Right renal pelvis (tissue), 4 donors: ENCODE measurements around the gene CDKN2AIP. TPM values are rescaled to one million over a fixed set of nuclear protein-coding genes. Genes with fewer than 3 reads are reported as not detected.
A peak's percentile ranks its signal among the peaks of the same experiment; 100 is the strongest.

Experiments
- DNase-seq, 4 donors: peaks; one replicate each; pipeline ENCODE4 v3.0.0-alpha.2; 2013; ENCODE audit warnings: low read depth in 4 of 4, low spot score in 3 of 4, missing footprints in 1 of 4
- polyA plus RNA-seq, 4 donors: library from polyadenylated mRNA; unstranded; fragments of 120-200 nt; gene quantifications; one replicate each; pipeline ENCODE4 v1.2.1, GENCODE V29; 2013; ENCODE audit not compliant: insufficient read length in 4 of 4

CDKN2AIP gene
- polyA plus RNA-seq: 10 to 100 TPM; 36.6 to 43.7 (median 39.3) TPM

DNA sequence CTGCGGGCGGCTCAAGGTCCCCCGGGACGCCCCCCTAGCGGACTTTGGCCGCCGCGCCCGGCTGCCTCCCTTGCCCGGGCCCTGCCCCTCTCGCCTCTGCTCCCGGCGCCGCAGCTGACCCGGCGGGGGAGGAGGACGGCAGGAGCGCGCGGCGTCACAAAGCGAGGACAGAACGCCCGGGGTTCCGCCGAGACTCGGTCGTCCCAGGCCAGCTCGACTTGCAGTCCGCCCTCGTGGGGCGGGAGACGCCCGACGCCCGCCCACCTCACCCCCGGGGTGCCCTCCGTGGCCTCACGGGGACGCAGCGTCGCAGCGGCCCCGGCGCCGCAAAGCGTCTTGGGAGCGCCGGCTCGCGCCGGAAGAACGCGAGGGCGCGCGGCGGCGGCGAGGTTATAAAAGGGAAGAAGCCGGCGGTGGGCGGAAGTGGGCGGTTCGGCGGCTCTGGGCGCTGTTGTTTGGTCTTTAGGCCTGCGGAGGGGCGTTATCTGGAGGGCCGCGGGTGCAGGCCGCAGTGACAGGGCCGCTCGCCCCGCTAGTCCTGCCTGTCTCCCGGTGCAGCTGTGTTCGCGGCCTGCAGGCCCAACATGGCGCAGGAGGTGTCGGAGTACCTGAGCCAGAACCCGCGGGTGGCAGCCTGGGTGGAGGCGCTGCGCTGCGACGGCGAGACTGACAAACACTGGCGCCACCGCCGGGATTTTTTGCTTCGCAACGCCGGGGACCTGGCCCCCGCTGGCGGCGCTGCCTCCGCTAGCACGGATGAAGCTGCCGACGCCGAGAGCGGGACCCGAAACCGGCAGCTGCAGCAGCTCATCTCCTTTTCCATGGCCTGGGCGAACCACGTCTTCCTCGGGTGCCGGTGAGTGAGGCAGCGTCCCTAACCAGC is at the start of gene CDKN2AIP:
TSS of gene CDKN2AIP (plus strand) at position 423 of the 883 bp plus-strand sequence. CDS start at position 585, 162 bp downstream.
- peak; percentile 90 to 91 (median 90) for DNase-seq

DNA sequence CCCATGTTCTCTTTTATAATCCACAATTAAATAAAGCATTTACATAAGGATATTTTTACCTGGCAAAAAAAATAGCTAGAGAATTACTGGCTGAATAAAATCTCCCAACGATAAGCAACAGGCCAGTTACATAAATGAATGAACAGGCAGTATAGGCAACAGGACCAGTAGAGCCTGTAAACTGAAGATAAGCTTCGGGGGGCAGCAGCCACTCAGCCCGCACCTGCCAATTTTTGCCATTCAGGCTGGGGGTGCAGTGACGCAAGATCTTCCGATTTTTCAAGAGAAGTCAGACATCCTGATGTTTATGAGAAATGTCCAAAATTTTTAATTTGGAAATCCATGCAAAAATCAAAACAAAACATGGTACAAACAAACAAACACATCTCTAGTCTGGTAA is 49.0 kb upstream of the CDKN2AIP start:
- DNase-seq: no peak

DNA sequence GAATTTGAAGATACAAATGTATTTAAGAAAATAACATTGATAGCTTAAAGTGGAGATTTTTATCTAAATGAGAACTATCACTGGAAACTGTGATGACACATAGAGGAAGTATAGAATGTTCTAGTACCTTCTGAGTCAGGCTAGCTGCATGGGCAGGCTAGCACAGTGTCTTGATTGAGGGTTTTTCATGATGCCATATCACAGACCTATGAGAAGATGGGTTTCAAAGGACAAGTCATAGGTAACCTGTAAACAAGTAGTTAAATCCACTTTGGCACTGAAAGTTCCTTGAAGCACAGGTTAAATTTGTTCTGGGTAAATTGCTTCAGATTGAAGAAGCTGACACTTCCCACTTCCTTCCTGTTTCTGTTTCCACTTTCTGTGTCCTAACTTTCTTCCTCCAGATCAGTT is 48.2 kb upstream of the CDKN2AIP start:
- no peak for DNase-seq

DNA sequence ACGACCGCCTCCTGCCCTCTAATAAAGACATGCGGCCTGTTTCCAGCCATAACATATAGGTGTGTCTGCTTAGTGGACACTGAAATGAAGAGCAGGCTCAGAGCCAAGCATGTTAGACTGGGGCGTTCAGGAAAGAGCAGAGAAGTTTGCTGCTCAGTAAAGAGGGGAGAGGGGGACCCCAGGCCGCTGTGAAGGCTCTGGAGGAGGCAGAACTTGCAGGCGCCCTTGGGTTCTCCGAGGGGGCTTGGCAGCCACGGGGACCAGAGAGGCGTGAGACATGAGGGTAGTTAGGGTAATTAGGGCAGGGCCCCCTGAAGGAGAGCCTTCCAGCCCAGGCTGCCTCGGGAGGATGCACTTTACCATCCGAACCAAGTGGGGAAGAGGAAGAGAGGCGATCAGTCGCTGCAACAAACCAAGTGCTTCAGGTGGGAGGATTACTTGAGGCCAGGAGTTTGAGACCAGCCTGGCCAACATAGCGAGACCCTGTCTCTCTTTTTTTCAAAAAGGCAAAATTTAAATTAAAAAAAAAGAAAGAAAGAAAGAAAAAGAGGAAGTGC is 46.6 kb upstream of the CDKN2AIP start:
- no peak for DNase-seq

DNA sequence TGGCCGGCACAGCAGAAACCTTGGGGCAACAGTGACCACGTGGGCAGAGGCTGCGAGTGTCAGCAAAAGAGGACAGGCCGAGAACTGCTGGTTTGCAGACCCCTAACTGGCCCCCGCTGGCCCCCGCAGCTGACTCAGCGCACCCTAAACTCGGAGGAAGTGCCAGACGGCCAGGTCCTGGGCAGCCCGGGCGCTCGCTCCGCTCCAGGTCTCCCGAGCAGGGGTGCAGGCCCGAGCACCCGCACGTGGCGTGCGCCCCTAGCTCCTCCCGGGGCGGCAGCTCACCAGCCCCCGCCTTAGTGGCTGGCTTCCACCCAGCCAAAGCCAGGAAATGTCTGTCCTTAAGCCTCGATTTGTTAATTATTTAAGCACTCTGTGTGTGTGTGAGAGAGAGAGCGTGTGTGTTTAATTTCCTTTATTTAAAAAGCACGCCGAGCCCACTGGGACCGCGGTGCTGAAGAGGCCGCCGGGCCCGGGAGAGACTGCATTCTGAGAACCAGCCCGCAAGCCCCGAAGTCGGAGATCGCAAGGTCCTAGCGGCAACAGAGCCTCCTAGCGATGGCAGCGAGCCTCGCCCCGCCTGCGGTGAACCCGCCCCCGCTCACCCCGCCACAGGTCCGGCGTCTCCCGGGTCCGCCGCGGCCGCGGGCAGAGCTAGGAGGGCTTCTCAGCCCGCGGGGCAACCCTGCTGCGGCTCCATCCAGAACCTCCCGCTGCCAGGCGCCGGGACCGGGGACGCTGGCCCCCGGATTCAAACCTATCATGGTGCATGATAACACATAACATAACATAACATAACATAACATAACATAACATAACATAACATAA is 45.9 kb upstream of the CDKN2AIP start:
- DNase-seq: no peak

- DNase-seq: no peak
Measured at GRCh38 chr4:183399126-183399522, 45.3 kb upstream of the CDKN2AIP start.

DNA sequence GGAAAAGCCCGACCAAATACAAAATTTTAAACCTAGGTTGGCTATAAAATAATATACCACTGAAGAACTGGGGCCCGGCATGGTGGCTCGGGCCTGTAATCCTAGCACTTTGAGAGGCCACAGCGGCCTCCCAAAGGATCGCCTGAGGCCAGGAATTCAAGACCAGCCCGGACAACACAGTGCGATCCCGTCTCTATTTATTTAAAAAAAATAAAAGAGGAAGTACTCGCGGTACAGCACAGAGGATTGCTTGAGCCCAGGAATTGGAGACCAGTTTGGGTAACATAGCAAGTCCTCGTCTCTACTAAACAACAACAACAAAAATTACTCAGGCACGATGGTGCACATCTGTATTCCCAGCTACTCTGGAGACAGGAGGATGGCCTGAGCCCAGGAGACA is 44.8 kb upstream of the CDKN2AIP start:
- DNase-seq: no peak

DNA sequence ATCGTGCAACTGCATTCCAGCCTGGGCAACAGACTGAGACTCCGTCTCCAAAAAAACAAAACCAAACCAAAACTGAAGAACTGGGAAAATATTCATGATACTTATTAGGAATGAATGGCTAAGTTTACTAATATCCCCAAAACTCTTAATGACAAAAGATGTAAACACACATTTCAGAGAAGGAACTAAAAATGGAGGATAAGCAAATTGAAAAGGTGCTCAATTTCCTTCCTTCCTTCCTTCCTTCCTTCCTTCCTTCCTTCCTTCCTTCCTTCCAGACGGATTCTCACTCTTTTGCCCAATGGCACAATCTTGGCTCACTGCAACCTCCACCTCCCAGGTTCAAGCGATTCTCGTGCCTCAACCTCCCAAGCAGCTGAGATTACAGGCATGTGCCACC is 44.4 kb upstream of the CDKN2AIP start:
- DNase-seq: no peak

DNA sequence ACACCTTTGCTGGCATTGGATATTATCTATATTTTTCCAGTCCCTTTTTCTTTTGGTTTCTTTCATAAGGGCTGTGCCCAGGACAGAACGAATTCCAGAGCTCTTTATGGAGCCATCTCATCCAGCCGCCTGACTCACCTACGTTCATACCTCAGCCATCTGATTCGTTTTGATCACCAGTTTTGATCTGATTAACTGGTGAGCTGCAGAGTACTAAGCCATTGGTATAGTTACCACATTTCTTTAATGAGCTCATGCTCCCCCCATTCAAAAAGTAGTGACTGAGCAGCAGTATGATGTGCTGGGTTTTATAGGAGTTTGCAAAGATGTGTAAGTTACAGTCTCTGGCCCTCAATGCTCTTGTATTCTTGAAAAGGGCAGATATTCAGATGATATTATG is 43.0 kb upstream of the CDKN2AIP start:
- no peak for DNase-seq

GRCh38 chr4:183402771-183403170 is 41.7 kb upstream of the CDKN2AIP start:
- no peak for DNase-seq

DNA sequence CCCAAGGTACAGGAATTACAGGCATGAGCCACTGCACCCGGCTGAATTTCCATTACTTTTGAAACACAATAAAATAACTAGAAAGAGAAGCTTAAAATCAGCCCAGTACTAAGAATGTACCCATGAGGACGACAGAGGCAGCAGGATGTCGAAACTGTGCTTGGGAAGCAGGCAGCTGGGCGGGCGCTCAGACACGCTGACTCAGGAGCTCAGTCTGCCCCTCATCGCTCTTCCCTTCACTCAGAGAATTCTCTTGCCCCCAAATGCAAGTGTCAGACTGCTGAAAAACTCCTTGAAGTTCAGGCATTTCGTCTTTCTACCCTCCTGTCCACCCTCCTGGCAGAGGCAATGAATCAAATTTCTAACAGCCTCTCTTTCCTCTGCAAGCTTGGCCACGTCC is 41.0 kb upstream of the CDKN2AIP start:
- no peak for DNase-seq

DNA sequence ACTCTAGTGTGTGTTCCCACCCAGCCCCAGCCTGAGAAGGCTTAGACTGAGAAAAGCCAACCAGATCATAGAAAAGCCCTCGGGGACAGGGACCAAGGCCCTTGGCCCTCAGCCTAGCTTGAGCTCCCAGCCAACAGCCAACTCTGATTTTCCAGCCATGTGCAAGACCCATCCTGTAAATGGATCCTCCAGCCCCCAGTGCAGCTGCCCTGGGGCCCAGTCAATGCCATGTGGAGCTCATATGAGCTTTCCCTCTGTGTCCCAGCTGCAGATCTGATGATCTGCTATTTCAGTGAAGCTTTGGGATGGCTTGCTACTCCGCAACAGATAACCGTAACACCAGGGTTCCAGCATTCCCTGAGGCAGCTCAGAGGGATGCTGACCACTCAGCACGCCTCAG is 40.5 kb upstream of the CDKN2AIP start:
- no peak for DNase-seq

DNA sequence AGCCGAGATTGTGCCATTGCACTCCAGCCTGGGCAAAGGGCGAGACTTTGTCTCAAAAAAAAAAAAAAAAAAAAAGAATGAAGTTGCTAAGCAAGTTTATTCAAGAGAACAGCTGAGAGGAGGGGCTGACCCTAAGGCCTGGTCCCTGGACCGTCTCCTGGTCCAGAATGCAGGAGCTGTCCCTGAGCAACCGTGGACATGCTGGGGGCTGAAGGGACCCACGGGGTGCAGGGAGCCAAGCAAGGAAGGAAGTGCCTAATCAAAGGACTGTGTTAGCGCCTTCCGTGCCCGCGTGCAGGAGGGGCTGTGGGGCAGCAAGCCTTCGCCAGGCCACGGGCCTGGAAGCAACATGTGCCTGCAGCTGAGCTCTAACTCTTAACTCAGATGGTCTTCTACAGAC is 39.1 kb upstream of the CDKN2AIP start:
- DNase-seq: no peak

DNA sequence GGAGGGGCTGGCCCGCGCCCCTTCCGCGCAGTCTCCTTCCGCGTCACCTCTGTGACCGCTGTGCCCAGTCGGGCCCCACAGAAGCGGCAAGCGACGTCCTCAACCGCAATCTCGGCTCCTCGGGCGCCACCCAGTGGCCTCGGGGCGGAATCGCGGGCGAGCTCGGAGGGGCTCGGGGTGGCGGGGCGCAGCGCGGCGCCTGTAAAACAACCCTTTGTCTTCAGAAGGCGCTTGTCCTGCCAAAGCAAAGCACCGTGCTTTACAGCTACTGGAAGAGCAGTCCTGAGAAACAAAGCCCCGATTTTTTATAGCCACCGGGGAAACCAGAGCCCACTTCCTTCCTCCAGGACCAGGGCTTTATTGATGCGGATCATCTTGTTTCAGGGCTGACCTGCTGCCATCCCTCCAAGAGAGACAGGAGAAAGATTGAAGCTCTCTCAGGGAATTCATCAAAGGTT is 37.3 kb upstream of the CDKN2AIP start:
- DNase-seq: peak; percentile 67 to 85 (median 78)

GRCh38 chr4:183407635-183408464 is 36.6 kb upstream of the CDKN2AIP start:
- DNase-seq: no peak

GRCh38 chr4:183408796-183409195 is 35.6 kb upstream of the CDKN2AIP start:
- DNase-seq: no peak

GRCh38 chr4:183409483-183409882 is 35.0 kb upstream of the CDKN2AIP start:
- no peak for DNase-seq

DNA sequence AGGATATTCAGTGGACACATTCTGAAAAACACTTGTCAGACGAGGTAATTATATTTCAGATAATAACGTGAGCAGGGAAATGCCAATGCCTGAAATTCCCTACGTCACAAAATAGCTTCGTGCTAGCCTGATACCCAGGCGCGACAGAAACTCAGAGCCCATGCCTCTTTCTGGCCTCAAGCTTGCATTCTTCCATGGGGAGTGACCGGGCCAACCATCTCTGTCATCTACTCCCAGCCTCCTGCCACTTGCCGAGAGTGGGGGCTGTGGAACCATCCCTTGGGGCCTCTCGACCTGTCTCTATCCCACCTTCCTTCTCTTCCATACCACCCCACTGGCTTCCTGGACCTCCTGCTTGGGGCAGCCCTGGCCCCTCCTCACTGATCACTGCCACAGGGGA is 34.5 kb upstream of the CDKN2AIP start:
- DNase-seq: no peak

DNA sequence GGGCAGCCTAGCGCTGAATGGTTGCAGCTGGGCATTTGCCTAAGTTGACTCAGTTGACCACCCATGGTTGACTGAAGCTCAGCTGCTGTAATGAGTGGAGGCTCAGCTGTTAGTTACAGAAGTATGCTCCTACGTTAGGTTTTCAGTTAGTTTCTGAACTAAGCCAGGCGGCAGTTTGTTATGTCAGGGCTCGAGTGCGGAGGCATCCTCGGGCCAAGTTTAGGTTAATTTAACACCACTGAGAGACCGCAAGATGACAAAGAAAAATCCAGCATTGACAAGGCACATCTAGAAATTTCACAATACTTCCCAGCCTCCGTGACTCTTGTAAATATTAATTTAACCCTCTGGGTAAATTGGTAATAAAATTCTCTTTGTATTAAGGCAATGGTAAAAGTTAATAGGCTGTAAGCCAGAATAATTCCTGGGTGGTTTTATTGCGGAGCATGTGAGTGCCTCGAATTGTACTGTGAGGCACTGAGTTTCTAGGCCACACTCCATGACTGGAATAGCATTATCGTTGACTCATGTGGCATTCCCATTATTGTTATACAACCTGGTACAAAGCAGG is 33.1 kb upstream of the CDKN2AIP start:
- no peak for DNase-seq

- DNase-seq: no peak
Measured at GRCh38 chr4:183412821-183413220, 31.6 kb upstream of the CDKN2AIP start.
